Measurements from ENCODE around the gene MYZAP.

Gene MYZAP

GRCh38 chr15:57663262-57663661 lies 71.6 kb downstream of the MYZAP start:
- no peak for DNase-seq (ENCODE audit: low spot score)

- DNase-seq (ENCODE audit: low spot score) = no peak
Measured at GRCh38 chr15:57665194-57665593, 73.5 kb downstream of the MYZAP start.

GRCh38 chr15:57665939-57666338 lies 74.2 kb downstream of the MYZAP start:
- no peak for DNase-seq (ENCODE audit: low spot score)

GRCh38 chr15:57667171-57667849 lies 75.6 kb downstream of the MYZAP start:
- DNase-seq (ENCODE audit: low spot score) = peak; percentile 22

GRCh38 chr15:57668016-57668415 lies 76.3 kb downstream of the MYZAP start:
- no peak for DNase-seq (ENCODE audit: low spot score)

GRCh38 chr15:57671636-57672035 lies 79.9 kb downstream of the MYZAP start:
- no peak for DNase-seq (ENCODE audit: low spot score)

GRCh38 chr15:57675481-57676181 lies 83.9 kb downstream of the MYZAP start:
- DNase-seq (ENCODE audit: low spot score) = no peak

GRCh38 chr15:57676585-57676984 lies 84.9 kb downstream of the MYZAP start:
- DNase-seq (ENCODE audit: low spot score) = no peak

GRCh38 chr15:57677204-57677603 lies 85.5 kb downstream of the MYZAP start:
- DNase-seq (ENCODE audit: low spot score) = no peak

- no peak for DNase-seq (ENCODE audit: low spot score)
Measured at GRCh38 chr15:57680021-57680420, 88.3 kb downstream of the MYZAP start.

GRCh38 chr15:57681011-57681410 lies 89.3 kb downstream of the MYZAP start:
- no peak for DNase-seq (ENCODE audit: low spot score)

- DNase-seq (ENCODE audit: low spot score) = no peak
Measured at GRCh38 chr15:57683481-57683880, 91.8 kb downstream of the MYZAP start.

GRCh38 chr15:57684491-57685151 lies 92.9 kb downstream of the MYZAP start:
- DNase-seq (ENCODE audit: low spot score) = no peak

GRCh38 chr15:57685306-57686095 lies 93.8 kb downstream of the MYZAP start:
- DNase-seq (ENCODE audit: low spot score) = no peak

GRCh38 chr15:57686657-57687056 lies 95.0 kb downstream of the MYZAP start:
- DNase-seq (ENCODE audit: low spot score) = no peak

- DNase-seq (ENCODE audit: low spot score) = no peak
Measured at GRCh38 chr15:57690341-57690966, 98.8 kb downstream of the MYZAP start.

- DNase-seq (ENCODE audit: low spot score) = no peak
Measured at GRCh38 chr15:57691082-57691481, 99.4 kb downstream of the MYZAP start.

GRCh38 chr15:57692709-57693108 lies 101.0 kb downstream of the MYZAP start:
- DNase-seq (ENCODE audit: low spot score) = no peak

GRCh38 chr15:57694279-57694678 lies 102.6 kb downstream of the MYZAP start:
- DNase-seq (ENCODE audit: low spot score) = no peak

GRCh38 chr15:57696146-57696545 lies 104.4 kb downstream of the MYZAP start:
- DNase-seq (ENCODE audit: low spot score) = no peak

GRCh38 chr15:57697588-57697987 lies 105.9 kb downstream of the MYZAP start:
- no peak for DNase-seq (ENCODE audit: low spot score)

- no peak for DNase-seq (ENCODE audit: low spot score)
Measured at GRCh38 chr15:57698243-57698642, 106.5 kb downstream of the MYZAP start.
